HepG2 (cell line): ENCODE data around the gene SMOC1. TPM values are rescaled to one million over a fixed set of nuclear protein-coding genes. Genes with fewer than 3 reads are reported as not detected.

Source experiments
- ATAC-seq: fragments of 200-7000 bp; cut with Tn5 transposase; 3 replicates; pipeline ENCODE4 v1.9.1; 2020; ENCODE audit warnings: mild to moderate bottlenecking, moderate library complexity
- BruUV-seq: library from RNA; stranded (reverse); fragments of 400-500 nt; replicated peaks from 2 replicates; lab custom pipeline; 2021; lab: Mats Ljungman, UMichigan
- CTCF ChIA-PET: fragments of 300-600 bp; formaldehyde crosslinking; extraction: SDS; loops from one replicate; lab custom pipeline; 2021; ENCODE audit warnings: low total read pairs, inconsistent platforms, low intra/inter-chr PET ratio; lab: Yijun Ruan, JAX
- POLR2A ChIA-PET: fragments of 350-600 bp; sonication (Branson Sonifier 250); formaldehyde crosslinking; loops from one replicate; lab custom pipeline; 2020; ENCODE audit warnings: antibody characterized with exemption, inconsistent platforms; lab: Yijun Ruan, JAX
- DNase-seq: peaks from one replicate; pipeline ENCODE4 v3.0.0-alpha.2; 2015; ENCODE audit warnings: low spot score
- FAIRE-seq: peaks from 3 replicates; lab custom pipeline; 2011; peaks lifted over from hg19 to GRCh38; lab: Jason Lieb, UNC
- H2AFZ ChIP-seq: one replicate; pipeline ENCODE4 v1.6.1; 2011; ENCODE audit warnings: low read length, inconsistent platforms
- H3K27ac ChIP-seq: fragments of 300-600 bp; 3 replicates; pipeline ENCODE4 v1.8.0; 2011; ENCODE audit warnings: mixed run types, mild to moderate bottlenecking, mixed read lengths, low read length, inconsistent platforms; ENCODE audit not compliant: insufficient read depth; ENCODE audit errors: extremely low read length
- H3K27me3 ChIP-seq, 2 experiments: fragments of 200-600 bp in 1 of 2; 2 replicates in 1 of 2; 3 replicates in 1 of 2; pipeline versions ENCODE4 v1.6.0 to v1.8.0; 2011; ENCODE audit warnings: low read length in 2 of 2, mild to moderate bottlenecking in 2 of 2, moderate library complexity in 2 of 2, inconsistent platforms in 1 of 2; ENCODE audit not compliant: insufficient read depth in 2 of 2, control insufficient read depth in 1 of 2
- H3K36me3 ChIP-seq, 2 experiments: fragments of 200-600 bp in 1 of 2; replicated peaks in 1 of 2; 2 replicates in 1 of 2; 3 replicates in 1 of 2; pipeline versions ENCODE4 v1.5.1 to v1.8.0; 2011; ENCODE audit warnings: low read length in 2 of 2, inconsistent platforms in 1 of 2; ENCODE audit not compliant: insufficient read depth in 2 of 2, control insufficient read depth in 1 of 2
- H3K4me1 ChIP-seq: 2 replicates; pipeline ENCODE4 v1.5.1; 2012; ENCODE audit warnings: low read length, inconsistent platforms; ENCODE audit not compliant: insufficient read depth
- H3K4me2 ChIP-seq: 2 replicates; pipeline ENCODE4 v1.6.0; 2011; ENCODE audit warnings: low read depth, low read length, inconsistent platforms
- H3K4me3 ChIP-seq, 3 experiments: fragments of 200-600 bp in 1 of 3; sonication (generic), shearing (Covaris generic) in 1 of 3; replicated peaks in 1 of 3; 2 replicates each; pipeline ENCODE4 v1.5.1; 2011 to 2016; ENCODE audit warnings: low read length in 3 of 3, inconsistent platforms in 2 of 3, low read depth in 2 of 3, mild to moderate bottlenecking in 2 of 3, control low read depth in 1 of 3, mixed read lengths in 1 of 3; ENCODE audit not compliant: insufficient read depth in 1 of 3
- H3K79me2 ChIP-seq: one replicate; pipeline ENCODE4 v1.6.1; 2011; ENCODE audit warnings: low read length, inconsistent platforms; ENCODE audit not compliant: insufficient read depth
- H3K9ac ChIP-seq: 2 replicates; pipeline ENCODE4 v1.6.0; 2011; ENCODE audit warnings: mild to moderate bottlenecking, low read depth, low read length, inconsistent platforms; ENCODE audit not compliant: insufficient read depth
- H3K9me3 ChIP-seq: 2 replicates; pipeline ENCODE4 v1.5.1; 2012; ENCODE audit warnings: mild to moderate bottlenecking, low read length
- H4K20me1 ChIP-seq: 2 replicates; pipeline ENCODE4 v1.6.0; 2011; ENCODE audit warnings: inconsistent platforms, mild to moderate bottlenecking, low read length, moderate library complexity; ENCODE audit not compliant: insufficient read depth
- CCAR2 ChIP-seq: fragments of 200-400 bp; formaldehyde crosslinking; optimal IDR thresholded peaks from 2 replicates; pipeline ENCODE3; 2018; ENCODE audit warnings: low read depth, mild to moderate bottlenecking, low read length, moderate library complexity
- ESRRA ChIP-seq: sonication (generic); formaldehyde crosslinking; IDR thresholded peaks from 2 replicates; pipeline ENCODE4 v1.5.1; 2020; ENCODE audit warnings: mild to moderate bottlenecking, low read depth, missing genetic modification reagents
- FLYWCH1 ChIP-seq: sonication (generic); formaldehyde crosslinking; IDR thresholded peaks from 2 replicates; pipeline ENCODE4 v1.8.1; 2023; ENCODE audit warnings: mild to moderate bottlenecking, missing genetic modification reagents
- NFE2 ChIP-seq: sonication (generic); formaldehyde crosslinking; IDR thresholded peaks from 2 replicates; pipeline ENCODE4 v1.4.0; 2020; ENCODE audit warnings: missing genetic modification reagents
- NR2F6 ChIP-seq, 2 experiments: IDR thresholded peaks; 2 replicates each; pipeline ENCODE4 v1.6.1; 2016; ENCODE audit warnings: antibody characterized with exemption in 1 of 2, mild to moderate bottlenecking in 1 of 2
- PHF5A ChIP-seq: IDR thresholded peaks from one replicate; pipeline ENCODE4 v1.6.1; 2018; ENCODE audit warnings: low read depth, missing genetic modification reagents; ENCODE audit not compliant: unreplicated experiment
- SIN3B ChIP-seq: fragments of 150-350 bp; IDR thresholded peaks from 2 replicates; pipeline ENCODE4 v1.6.1; 2014; ENCODE audit warnings: low read length
- SIX1 ChIP-seq: sonication (generic); formaldehyde crosslinking; IDR thresholded peaks from 2 replicates; pipeline ENCODE4 v1.4.0; 2020; ENCODE audit warnings: missing genetic modification reagents, borderline replicate concordance
- SMAD3 ChIP-seq: sonication (generic); formaldehyde crosslinking; IDR thresholded peaks from 2 replicates; pipeline ENCODE4 v1.4.0; 2020; ENCODE audit warnings: missing genetic modification reagents
- ZBTB20 ChIP-seq: sonication (generic); formaldehyde crosslinking; IDR thresholded peaks from 2 replicates; pipeline ENCODE4 v1.8.1; 2023; ENCODE audit warnings: missing genetic modification reagents, low read depth, mild to moderate bottlenecking, borderline replicate concordance
- ZNF296 ChIP-seq: sonication (generic); formaldehyde crosslinking; conservative IDR thresholded peaks from 2 replicates; pipeline ENCODE4 v1.5.0; 2020; ENCODE audit warnings: mild to moderate bottlenecking, missing genetic modification reagents
- ZNF432 ChIP-seq: sonication (generic); formaldehyde crosslinking; IDR thresholded peaks from 2 replicates; pipeline ENCODE4 v1.5.0; 2020; ENCODE audit warnings: missing genetic modification reagents, mild to moderate bottlenecking, borderline replicate concordance
- ZNF550 ChIP-seq: sonication (generic); formaldehyde crosslinking; IDR thresholded peaks from 2 replicates; pipeline ENCODE4 v1.4.0; 2020; ENCODE audit warnings: mild to moderate bottlenecking, missing genetic modification reagents, borderline replicate concordance
- ZNF672 ChIP-seq: sonication (generic); formaldehyde crosslinking; IDR thresholded peaks from 2 replicates; pipeline ENCODE4 v1.8.1; 2022; ENCODE audit warnings: missing genetic modification reagents
- ZNF83 ChIP-seq: sonication (generic); formaldehyde crosslinking; IDR thresholded peaks from 2 replicates; pipeline ENCODE4 v1.4.0; 2020; ENCODE audit warnings: missing genetic modification reagents, mild to moderate bottlenecking, borderline replicate concordance
- WGBS: methylation state at CpG from one replicate; pipeline ENCODE4 v1.1.6; 2017; ENCODE audit warnings: low lambda C conversion rate; 5-methylcytosine and 5-hydroxymethylcytosine counted together
- in situ Hi-C: cut with HindIII; loops from 2 replicates; pipeline ENCODE4 v1.10.0; 2017; ENCODE audit warnings: low pct_unique_long_range_greater_than_20kb; ENCODE audit not compliant: extremely low pct_ligation_motif_present
- intact Hi-C: fragments of 100-400 bp; cut with micrococcal nuclease; formaldehyde crosslinking; loops from one replicate; pipeline ENCODE4 v1.10.0; 2022; ENCODE audit not compliant: unreplicated experiment
- polyA plus RNA-seq, 8 experiments: library from polyadenylated mRNA; depleted of rRNA in 3 of 8; stranded (reverse) in 7 of 8; unstranded in 1 of 8; fragments of >200 nt; fragmentation: Illumina TruSeq in 4 of 8; extraction: Trizol in 4 of 8; gene quantifications; 2 replicates each; pipeline versions ENCODE4 v1.2.1 to v1.2.3, GENCODE V29; 2011 to 2016; ENCODE audit warnings: low read depth in 4 of 8, missing spikeins in 1 of 8, mixed read lengths in 1 of 8; ENCODE audit not compliant: insufficient read depth in 1 of 8
- total RNA-seq, 5 experiments: library from RNA; depleted of rRNA; stranded (reverse); fragments of >200 nt; fragmentation: Illumina TruSeq; extraction: Trizol; gene quantifications; 2 replicates each; pipeline ENCODE4 v1.2.3, GENCODE V29; 2016; ENCODE audit warnings: low read depth in 1 of 5
- TF ChIP-seq, protein P1 (sequence below): sonication (generic); formaldehyde crosslinking; IDR thresholded peaks from 2 replicates; pipeline ENCODE4 v1.4.0; 2020; ENCODE audit warnings: missing genetic modification reagents, borderline replicate concordance
- TF ChIP-seq, protein P2 (sequence below): sonication (generic); formaldehyde crosslinking; IDR thresholded peaks from 2 replicates; pipeline ENCODE4 v1.4.0; 2020; ENCODE audit warnings: missing genetic modification reagents, mild to moderate bottlenecking, borderline replicate concordance
- TF ChIP-seq, protein P3 (sequence below): IDR thresholded peaks from 2 replicates; pipeline ENCODE4 v1.6.1; 2012; ENCODE audit warnings: low read depth, low read length, improper control_type of control experiment

SMOC1 gene
- total and polyA plus RNA-seq, 2 of the 13 experiments (the other 11 are each of a cell fraction or from before 2014, with no cell fraction given): 17.8 to 35.6 TPM

DNA sequence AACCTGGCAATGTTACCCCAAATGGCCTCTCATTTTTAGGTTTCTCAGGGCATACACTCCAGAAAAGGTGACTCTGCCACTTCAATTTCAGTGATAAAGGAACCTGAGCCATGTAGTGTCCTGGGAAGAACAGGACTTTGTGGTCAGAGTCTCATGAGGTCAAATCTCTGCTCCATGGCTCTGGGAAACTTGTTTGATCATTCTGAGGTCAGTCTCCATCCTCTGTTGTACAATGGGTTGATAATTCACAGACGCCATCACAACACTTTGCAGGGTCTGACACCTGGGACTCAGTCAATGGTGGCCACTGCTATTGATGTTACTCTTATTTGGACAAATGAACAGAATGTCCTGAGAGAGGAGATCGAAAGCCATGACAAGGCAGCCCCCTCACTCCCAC lies 31.1 kb upstream of the SMOC1 start:
- H3K27ac ChIP-seq: peak overlapping the region; percentile 99
- no TSS peak for BruUV-seq
- in situ Hi-C loops (no loop called here), intact Hi-C loops (no loop called here)
- H3K36me3 ChIP-seq: no peaks in the 10 kb centered on the region
- POLR2A ChIA-PET: interaction anchor here (1.1 to 3.5 kb wide), 3 partner anchors 29 to 40 kb away, joined by 3 to 35 read pairs (median 12); partner anchors contain the start of gene SMOC1
- CTCF ChIA-PET: interaction anchor here (0.6 kb wide), 1 partner anchor 308 kb away, joined by 3 read pairs; no protein-coding TSS in a partner anchor
- 17% methylated on average over 1 of the region's 2 CpGs for WGBS
- peaks cover 96% of the 10 kb centered on the region for H3K4me1 ChIP-seq
- no peaks in the 10 kb centered on the region for H4K20me1 ChIP-seq
- H3K9me3 ChIP-seq: no peaks in the 10 kb centered on the region
- peak overlapping the region; percentile 87; the same call in 1 of the 2 replicates for H3K9ac ChIP-seq
- DNase-seq: peak; percentile 58
- H3K4me2 ChIP-seq: peak overlapping the region; percentile 99
- no peaks in the 10 kb centered on the region; a peak in 1 of 5 replicates for H3K27me3 ChIP-seq
- H2AFZ ChIP-seq: peak overlapping the region; percentile 38
- H3K79me2 ChIP-seq: no peaks in the 10 kb centered on the region
- ATAC-seq: peak; percentile 24
- H3K4me3 ChIP-seq: peak overlapping the region in 1 of 3 experiments; percentile 32; a peak in 2 of 6 replicates
- FAIRE-seq: peak; percentile 93
- no peak for TF ChIP-seq PHF5A (CRISPR knock-in tag)
- TF ChIP-seq SIN3B: no peak
- TF ChIP-seq ZNF296 (CRISPR knock-in tag): no peak
- TF ChIP-seq CCAR2: no peak
- TF ChIP-seq, protein P1, sequence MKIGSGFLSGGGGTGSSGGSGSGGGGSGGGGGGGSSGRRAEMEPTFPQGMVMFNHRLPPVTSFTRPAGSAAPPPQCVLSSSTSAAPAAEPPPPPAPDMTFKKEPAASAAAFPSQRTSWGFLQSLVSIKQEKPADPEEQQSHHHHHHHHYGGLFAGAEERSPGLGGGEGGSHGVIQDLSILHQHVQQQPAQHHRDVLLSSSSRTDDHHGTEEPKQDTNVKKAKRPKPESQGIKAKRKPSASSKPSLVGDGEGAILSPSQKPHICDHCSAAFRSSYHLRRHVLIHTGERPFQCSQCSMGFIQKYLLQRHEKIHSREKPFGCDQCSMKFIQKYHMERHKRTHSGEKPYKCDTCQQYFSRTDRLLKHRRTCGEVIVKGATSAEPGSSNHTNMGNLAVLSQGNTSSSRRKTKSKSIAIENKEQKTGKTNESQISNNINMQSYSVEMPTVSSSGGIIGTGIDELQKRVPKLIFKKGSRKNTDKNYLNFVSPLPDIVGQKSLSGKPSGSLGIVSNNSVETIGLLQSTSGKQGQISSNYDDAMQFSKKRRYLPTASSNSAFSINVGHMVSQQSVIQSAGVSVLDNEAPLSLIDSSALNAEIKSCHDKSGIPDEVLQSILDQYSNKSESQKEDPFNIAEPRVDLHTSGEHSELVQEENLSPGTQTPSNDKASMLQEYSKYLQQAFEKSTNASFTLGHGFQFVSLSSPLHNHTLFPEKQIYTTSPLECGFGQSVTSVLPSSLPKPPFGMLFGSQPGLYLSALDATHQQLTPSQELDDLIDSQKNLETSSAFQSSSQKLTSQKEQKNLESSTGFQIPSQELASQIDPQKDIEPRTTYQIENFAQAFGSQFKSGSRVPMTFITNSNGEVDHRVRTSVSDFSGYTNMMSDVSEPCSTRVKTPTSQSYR (CRISPR knock-in tag): no peak
- TF ChIP-seq ZNF83 (CRISPR knock-in tag): no peak
- no peak for TF ChIP-seq ZNF432 (CRISPR knock-in tag)
- no peak for TF ChIP-seq ZNF672 (CRISPR knock-in tag)
- TF ChIP-seq, protein P2, sequence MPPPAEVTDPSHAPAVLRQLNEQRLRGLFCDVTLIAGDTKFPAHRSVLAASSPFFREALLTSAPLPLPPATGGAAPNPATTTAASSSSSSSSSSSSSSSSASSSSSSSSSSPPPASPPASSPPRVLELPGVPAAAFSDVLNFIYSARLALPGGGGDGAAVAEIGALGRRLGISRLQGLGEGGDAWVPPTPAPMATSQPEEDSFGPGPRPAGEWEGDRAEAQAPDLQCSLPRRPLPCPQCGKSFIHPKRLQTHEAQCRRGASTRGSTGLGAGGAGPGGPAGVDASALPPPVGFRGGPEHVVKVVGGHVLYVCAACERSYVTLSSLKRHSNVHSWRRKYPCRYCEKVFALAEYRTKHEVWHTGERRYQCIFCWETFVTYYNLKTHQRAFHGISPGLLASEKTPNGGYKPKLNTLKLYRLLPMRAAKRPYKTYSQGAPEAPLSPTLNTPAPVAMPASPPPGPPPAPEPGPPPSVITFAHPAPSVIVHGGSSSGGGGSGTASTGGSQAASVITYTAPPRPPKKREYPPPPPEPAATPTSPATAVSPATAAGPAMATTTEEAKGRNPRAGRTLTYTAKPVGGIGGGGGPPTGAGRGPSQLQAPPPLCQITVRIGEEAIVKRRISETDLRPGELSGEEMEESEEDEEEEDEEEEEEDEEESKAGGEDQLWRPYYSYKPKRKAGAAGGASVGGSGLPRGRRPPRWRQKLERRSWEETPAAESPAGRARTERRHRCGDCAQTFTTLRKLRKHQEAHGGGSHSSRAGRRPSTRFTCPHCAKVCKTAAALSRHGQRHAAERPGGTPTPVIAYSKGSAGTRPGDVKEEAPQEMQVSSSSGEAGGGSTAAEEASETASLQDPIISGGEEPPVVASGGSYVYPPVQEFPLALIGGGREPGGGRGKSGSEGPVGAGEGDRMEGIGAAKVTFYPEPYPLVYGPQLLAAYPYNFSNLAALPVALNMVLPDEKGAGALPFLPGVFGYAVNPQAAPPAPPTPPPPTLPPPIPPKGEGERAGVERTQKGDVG (CRISPR knock-in tag): no peak
- TF ChIP-seq ZBTB20: no peak
- TF ChIP-seq SIX1: no peak
- peak; percentile 58; the same call in 1 of the 2 replicates for TF ChIP-seq NR2F6 (IDR thresholded peaks at IDR 0.05)
- TF ChIP-seq NR2F6 (CRISPR knock-in tag; IDR thresholded peaks at IDR 0.05): peak; percentile 73
- TF ChIP-seq FLYWCH1 (CRISPR knock-in tag): no peak
- TF ChIP-seq SMAD3 (CRISPR knock-in tag): no peak
- TF ChIP-seq NFE2: no peak
- no peak for TF ChIP-seq ESRRA (CRISPR knock-in tag)
- TF ChIP-seq ZNF550 (CRISPR knock-in tag): no peak
- TF ChIP-seq, protein P3, sequence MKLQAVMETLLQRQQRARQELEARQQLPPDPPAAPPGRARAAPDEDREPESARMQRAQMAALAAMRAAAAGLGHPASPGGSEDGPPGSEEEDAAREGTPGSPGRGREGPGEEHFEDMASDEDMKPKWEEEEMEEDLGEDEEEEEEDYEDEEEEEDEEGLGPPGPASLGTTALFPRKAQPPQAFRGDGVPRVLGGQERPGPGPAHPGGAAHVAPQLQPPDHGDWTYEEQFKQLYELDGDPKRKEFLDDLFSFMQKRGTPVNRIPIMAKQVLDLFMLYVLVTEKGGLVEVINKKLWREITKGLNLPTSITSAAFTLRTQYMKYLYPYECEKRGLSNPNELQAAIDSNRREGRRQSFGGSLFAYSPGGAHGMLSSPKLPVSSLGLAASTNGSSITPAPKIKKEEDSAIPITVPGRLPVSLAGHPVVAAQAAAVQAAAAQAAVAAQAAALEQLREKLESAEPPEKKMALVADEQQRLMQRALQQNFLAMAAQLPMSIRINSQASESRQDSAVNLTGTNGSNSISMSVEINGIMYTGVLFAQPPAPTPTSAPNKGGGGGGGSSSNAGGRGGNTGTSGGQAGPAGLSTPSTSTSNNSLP: no peak
